Upper lobe of left lung (tissue), 4 donors: ENCODE measurements around the gene ARF5.

Experiments
- CTCF ChIP-seq, 6 experiments: fragments of 450-650 bp in 4 of 6; fragments of 200-600 bp in 2 of 6; sonication (generic) in 2 of 6; IDR thresholded peaks; one replicate each; pipeline ENCODE4 v1.5.1; 2016 to 2019; ENCODE audit warnings: antibody characterized with exemption in 6 of 6
- POLR2A ChIP-seq, 4 donors: fragments of 450-650 bp; IDR thresholded peaks; one replicate each; pipeline ENCODE4 v1.5.1; 2016 to 2017; ENCODE audit warnings: antibody characterized with exemption in 4 of 4, mild to moderate bottlenecking in 2 of 4

DNA sequence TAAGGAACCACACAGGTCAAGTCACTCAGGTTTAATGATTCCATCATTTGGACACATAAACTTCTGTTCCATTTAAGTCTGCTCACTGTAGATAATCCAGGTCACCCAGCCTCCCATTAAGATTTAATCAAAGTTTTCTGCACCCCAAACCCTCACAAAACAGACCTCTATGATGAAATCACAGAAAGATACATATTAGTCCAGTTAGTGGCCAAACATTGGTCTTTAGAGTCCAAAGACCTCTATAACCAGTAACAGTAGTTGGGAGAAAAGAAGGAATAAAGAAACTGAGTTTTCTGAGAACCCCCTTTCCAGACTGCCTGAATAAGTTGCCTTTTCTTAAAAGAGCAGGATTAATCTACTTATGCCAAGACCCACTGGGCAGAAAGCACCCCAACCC is 7.6 kb upstream of the ARF5 start:
- TF ChIP-seq CTCF (IDR thresholded peaks at IDR 0.05) (no peak), POLR2A (IDR thresholded peaks at IDR 0.05) (no peak)
